ENCODE measurements around the gene PLPP2.
"Not testable (repeated sequence)": the region's sequence is repeated elsewhere in the genome, so short reads cannot be mapped to it uniquely, and the experiment has no call there.

PLPP2 gene

GRCh38 chr19:292281-292884 is 1.2 kb upstream of the PLPP2 start:
- no peak for DNase-seq

- no peak for DNase-seq
Observed at GRCh38 chr19:291561-292280, 518 bp upstream of the PLPP2 start.

- DNase-seq, result no peak
Observed at GRCh38 chr19:290372-291005, 714 bp downstream of the PLPP2 start.

GRCh38 chr19:289651-290371 is 1.4 kb downstream of the PLPP2 start:
- DNase-seq, result no peak

- DNase-seq, result no peak
Observed at GRCh38 chr19:288911-289310, 2.3 kb downstream of the PLPP2 start.

GRCh38 chr19:287381-287871 is 3.8 kb downstream of the PLPP2 start:
- no peak for DNase-seq

- no peak for DNase-seq
Observed at GRCh38 chr19:283395-283794, 7.8 kb downstream of the PLPP2 start.

- no peak for DNase-seq
Observed at GRCh38 chr19:282501-282900, 8.7 kb downstream of the PLPP2 start.

GRCh38 chr19:281992-282391 is 9.2 kb downstream of the PLPP2 start:
- no peak for DNase-seq

GRCh38 chr19:281156-281853 is 9.9 kb downstream of the PLPP2 start:
- no peak for DNase-seq

- no peak for DNase-seq
Observed at GRCh38 chr19:280541-281009, 10.6 kb downstream of the PLPP2 start.

GRCh38 chr19:279656-280055 is 11.5 kb downstream of the PLPP2 start:
- no peak for DNase-seq

GRCh38 chr19:279231-279630 is 12.0 kb downstream of the PLPP2 start:
- DNase-seq, result no peak

GRCh38 chr19:277581-278165 is 13.5 kb downstream of the PLPP2 start:
- DNase-seq, result no peak

GRCh38 chr19:277131-277530 is 14.1 kb downstream of the PLPP2 start:
- DNase-seq, result no peak

- DNase-seq, result no peak
Observed at GRCh38 chr19:275958-276646, 15.1 kb downstream of the PLPP2 start.

GRCh38 chr19:275000-275399 is 16.2 kb downstream of the PLPP2 start:
- no peak for DNase-seq

- DNase-seq, result no peak
Observed at GRCh38 chr19:273393-273792, 17.8 kb downstream of the PLPP2 start.

- DNase-seq, result no peak
Observed at GRCh38 chr19:271856-272255, 19.3 kb downstream of the PLPP2 start.

- not testable (repeated sequence) for DNase-seq
Observed at GRCh38 chr19:270766-271318, 20.4 kb downstream of the PLPP2 start.

- DNase-seq, result no peak
Observed at GRCh38 chr19:269241-269640, 22.0 kb downstream of the PLPP2 start.

All from NCI-H524 treated with DMSO at 0.1 percent for 48 hours (cell line).